Fibroblast of skin of left biceps (primary cell): Measurements from ENCODE around the gene SVOPL.
"Not testable (repeated sequence)": the region's sequence is repeated elsewhere in the genome, so short reads cannot be mapped to it uniquely, and the experiment has no call there.

Experiments
- DNase-seq, 2 experiments: peaks; one replicate each; pipeline ENCODE4 v3.0.0-alpha.2; 2013; ENCODE audit warnings: low read depth in 2 of 2

Gene SVOPL

GRCh38 chr7:138699661-138700060 is 1.5 kb downstream of the SVOPL start:
- no peak for DNase-seq

DNA sequence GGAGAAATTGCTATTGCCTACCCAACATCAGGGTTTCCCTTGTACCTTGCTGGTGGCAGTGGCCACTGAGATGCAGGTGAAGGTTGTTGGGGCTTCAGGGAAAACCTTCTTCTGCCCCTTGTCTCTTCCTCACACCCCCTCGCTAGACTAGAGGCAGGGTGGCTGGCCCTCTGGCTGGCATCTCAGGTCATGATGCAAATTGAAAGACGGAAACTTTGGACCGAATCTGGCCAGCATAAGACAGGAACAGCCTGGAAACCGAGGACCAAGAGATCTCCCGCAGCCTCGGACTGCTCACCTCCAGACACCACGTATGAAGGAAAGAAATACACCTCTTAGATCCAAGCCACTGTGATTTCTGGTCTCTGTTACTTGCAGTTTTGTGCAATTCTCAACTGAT is 2.9 kb downstream of the SVOPL start:
- no peak for DNase-seq

- DNase-seq = no peak
Observed at GRCh38 chr7:138697535-138698182, 3.5 kb downstream of the SVOPL start.

- not testable (repeated sequence) for DNase-seq
Observed at GRCh38 chr7:138695776-138696175, 5.4 kb downstream of the SVOPL start.

DNA sequence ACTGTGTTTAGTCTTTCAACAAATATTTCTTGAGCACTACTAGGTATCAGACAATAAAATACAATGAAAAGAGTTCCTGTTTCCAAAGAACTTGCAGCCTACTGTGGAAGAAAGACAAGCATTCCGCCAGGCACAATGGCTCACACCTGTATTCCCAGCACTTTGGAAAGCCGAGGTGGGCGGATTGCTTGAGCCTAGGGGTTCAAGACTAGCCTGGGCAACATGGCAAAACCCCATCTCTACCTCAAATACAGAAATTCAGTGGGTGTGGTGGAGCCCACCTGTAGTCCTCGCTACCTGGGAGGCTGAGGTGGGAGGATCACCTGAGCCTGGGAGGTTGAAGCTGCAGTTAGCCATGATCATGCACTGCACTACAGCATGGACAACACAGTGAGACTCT is 6.1 kb downstream of the SVOPL start:
- DNase-seq = no peak

GRCh38 chr7:138691178-138691577 is 10.0 kb downstream of the SVOPL start:
- DNase-seq = no peak

DNA sequence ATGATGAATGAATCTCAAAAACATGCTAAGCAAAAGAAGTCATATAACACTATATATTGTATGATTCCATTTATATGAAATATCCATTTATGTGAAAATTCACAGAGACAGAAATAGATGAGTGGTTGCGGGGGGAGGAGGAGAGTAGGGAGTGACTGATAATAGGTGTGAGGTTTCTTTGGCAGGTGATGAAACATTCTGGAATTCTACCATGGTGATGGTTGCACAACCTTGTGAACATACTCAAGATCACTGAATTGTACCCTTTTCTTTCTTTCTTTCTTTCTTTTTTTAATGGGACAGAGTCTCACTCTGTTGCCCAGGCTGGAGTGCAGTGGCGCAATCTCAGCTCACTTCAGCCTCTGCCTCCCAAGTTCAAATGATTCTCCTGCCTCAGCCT is 10.7 kb downstream of the SVOPL start:
- DNase-seq = no peak

GRCh38 chr7:138688037-138688436 is 13.1 kb downstream of the SVOPL start:
- not testable (repeated sequence) for DNase-seq

- no peak for DNase-seq
Observed at GRCh38 chr7:138684340-138684739, 16.8 kb downstream of the SVOPL start.

DNA sequence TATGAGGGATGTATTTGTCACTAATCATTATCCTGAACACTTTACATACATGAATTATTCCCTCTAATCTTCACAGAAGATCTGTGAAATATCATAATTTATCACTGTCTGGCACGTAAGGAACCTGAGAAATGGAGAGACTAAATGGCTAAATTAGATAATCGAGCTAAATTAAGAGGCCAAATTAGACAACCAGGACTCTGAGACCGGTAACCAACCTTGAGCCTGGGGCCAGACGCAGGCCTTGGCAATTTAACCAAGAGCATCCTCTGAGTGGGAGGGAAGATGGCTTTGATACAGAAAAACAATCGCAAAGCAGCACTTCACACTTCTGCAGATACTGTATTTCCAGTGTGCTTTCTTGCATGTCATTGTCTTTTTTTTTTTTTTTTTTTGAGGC is 21.4 kb downstream of the SVOPL start:
- DNase-seq = no peak

DNA sequence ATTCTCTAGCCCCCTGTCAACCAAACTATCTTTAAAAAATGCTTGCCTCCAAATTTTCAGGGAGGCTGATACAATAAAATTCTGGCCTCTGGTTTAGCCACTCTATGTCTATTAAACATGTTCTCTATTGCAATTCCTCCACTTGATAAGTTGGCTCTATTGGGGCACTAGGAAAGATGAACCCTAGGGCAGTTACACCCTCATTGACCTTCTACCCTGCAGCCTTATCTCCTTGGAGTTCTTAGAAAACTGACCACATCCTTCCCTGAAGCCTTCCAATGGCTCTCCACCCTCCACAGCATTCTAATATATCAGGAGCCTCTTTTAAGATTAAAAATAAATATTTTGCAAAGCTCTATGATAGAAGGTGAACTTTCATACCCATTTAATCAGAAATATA is 30.6 kb downstream of the SVOPL start:
- DNase-seq = no peak

DNA sequence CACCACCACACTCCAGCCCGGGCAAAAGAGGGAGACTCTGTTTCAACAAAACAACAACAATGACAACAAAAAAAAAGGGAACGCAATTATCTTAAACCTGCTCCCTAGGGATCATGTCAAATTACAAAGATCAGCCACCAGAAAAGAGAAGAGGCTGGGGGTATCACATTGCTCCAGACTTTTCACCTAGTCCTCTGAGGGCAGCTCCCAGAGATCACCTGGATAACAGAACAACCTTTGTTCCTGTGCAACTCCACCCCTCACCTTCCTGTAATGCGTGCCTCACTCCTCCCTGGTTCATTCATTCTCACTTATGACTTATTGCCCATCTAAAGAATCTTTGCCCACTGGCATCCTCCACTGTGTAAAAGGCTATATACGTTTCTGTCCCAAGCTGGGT is 31.8 kb downstream of the SVOPL start:
- no peak for DNase-seq

- no peak for DNase-seq
Observed at GRCh38 chr7:138668946-138669345, 32.2 kb downstream of the SVOPL start.

DNA sequence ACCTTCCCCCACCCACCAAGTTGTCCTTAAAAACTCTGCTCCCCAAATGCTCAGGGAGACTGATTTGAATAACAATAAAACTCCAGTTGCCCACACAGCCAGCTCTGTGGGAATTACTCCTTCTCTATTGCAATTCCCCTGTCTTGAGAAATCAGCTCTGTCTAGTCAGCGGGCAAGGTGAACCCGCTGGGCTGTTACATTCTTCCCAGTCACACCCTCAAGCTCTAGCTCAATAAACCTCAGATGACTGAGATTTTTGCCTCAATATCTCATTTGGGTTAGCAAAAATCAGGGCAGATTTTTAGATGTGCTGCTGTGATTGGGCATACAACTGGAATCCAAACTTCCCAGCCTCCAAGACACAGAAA is 32.9 kb downstream of the SVOPL start:
- no peak for DNase-seq

DNA sequence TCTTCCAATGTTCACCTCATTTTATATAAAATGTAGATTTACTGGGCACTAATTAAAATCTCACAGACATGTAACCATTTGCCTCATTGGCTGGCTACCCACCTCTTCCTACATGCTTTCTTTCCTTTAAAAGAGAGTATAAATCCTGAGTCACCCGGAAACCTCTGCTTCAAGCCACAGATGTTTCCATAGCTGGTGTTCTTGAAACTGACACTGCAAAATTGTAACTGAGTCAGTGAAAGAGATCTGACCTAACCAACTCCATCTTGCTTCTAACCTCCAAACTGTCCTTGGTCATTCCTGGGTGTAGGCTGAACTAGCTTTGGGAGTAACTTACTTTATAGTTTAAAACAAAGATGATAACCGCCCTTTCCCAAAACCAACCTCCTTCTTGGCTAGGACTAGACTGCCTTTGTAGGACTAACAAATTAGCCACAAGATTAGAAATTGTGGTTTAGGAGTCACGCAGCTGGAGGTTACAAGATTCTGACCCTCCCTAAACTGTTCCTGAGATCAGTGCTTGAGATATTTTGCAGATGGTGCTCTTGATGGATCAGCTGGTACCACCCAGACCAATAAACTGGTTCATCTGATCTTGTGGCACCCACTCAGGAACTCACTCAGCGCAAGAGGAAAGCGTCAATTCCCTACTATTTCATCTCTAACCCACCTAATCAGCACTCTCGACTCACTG is 33.5 kb downstream of the SVOPL start:
- no peak for DNase-seq

DNA sequence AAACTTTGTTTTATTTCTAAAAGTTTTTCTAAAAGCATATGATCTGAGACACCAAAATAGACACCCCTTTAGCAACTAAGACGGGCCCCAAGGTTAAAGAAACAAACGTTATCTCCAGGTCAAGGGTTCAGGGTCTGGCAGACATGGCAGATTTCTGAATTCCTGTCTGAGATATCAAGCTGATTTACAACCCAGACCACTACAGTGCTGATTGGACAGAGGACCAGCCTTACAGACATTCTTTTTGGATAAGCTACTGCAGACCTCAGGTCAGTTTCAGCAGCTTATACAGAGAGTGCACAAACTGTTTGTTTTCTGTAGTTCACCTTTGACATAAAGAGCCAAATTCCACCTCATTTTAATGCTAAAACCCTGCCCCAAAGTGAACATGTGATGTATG is 34.8 kb downstream of the SVOPL start:
- DNase-seq = no peak

GRCh38 chr7:138665669-138666140 is 35.5 kb downstream of the SVOPL start:
- DNase-seq = no peak

GRCh38 chr7:138665249-138665648 is 35.9 kb downstream of the SVOPL start:
- DNase-seq = no peak

GRCh38 chr7:138663725-138664710 is 37.1 kb downstream of the SVOPL start:
- no peak for DNase-seq

- no peak for DNase-seq
Observed at GRCh38 chr7:138662991-138663320, 38.2 kb downstream of the SVOPL start.

DNA sequence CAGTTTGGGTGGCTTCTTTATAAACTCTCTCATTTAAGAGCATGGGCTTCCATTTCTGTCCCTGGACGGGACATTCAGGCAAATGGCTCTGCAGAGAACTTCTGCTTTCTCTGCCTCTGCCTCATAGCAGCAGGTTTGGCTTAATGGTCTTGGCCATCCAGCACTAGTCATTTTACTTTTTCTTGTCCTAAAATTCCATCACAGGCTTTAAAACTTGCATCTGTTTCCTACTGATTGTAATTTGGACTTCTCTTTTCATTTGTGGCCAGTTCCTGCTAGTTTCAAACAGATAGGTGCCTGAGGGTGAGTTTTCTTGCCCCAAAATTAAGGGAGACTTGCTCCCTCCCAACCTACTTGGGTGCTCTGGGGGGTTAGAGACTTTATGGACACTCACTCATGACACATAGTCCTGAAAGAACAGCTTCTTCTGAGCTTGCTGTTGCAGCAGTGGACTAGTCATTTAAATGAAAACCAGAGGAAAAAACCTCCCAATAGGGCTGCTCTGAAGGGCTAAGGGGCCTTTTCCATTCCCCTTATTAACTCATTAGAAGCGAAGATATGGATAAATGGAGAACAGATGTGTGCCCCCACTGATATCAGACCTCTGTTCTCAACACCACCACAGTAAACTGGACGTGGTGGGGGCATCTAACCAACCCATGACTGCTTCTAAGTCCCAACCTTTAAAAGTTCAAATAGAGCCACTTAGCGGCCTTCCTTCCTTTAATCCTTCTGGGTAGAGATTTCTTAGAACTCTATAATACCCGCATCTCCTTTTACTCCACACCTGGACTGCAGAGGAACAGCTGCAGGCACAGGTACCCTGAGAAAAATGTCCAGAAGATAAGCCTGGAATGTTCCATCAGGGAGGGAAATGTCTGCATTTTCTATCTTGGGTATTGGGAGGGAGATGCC is 38.8 kb downstream of the SVOPL start:
- DNase-seq = no peak
